HS-27A (cell line): Measurements from ENCODE around the gene PCED1B.
"Not testable (repeated sequence)": the region's sequence is repeated elsewhere in the genome, so short reads cannot be mapped to it uniquely, and the experiment has no call there.

Experiments
- DNase-seq: peaks from one replicate; pipeline ENCODE4 v3.0.0-alpha.2; 2012; ENCODE audit warnings: low read depth, missing footprints

PCED1B gene

DNA sequence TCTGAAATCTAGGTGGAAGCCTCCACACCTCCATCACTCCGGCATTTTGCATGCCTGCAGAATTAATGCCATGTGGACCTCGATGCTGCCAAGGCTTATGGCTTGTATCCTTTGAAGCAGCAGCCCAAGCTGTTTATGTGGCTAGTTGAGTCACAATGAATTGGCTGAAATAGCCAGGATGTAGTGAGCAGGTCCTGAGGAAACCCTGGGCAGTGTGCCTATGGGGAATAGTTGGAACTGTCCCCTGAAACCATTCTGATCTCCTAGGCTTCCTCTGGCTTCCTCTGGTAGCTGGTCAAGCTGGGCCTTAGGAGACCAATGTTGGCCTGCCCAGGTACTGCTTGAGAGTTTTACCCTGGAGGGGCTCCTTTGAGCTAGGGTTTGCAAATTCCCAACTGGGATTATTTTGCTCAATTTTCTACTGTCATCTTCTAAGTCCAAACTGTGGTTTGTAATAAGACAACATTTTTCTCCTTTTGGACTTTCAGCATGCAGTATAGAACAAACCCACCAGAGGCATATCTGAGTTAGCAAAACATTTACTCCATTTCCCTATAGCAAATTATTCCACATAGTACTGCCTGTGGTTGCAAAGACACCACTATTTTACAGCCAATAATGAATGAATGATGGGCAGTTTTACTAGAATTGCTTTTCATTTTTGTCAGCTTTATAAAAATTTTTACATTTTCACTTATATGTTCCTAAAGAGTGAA, 85.5 kb downstream of the PCED1B start:
- DNase-seq: no peak

DNA sequence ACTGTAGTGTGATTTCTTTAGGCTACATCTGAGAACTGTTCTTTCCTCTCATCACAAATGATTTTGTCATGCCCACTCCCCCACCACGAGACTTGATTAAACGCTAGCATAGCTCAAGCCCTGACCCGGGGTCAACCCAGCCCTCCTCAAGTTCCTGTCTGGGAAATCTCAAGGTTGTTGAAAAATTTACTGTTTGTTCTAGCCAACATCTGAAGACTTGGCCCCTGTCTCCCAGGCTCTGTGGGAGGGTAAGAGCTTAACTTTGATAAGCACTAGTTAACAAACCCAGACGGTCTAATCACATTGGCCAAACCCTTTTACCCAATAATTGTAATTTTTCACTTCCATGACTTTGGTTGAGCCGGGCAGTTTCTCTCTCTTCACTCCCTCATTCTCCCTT, 86.5 kb downstream of the PCED1B start:
- no peak for DNase-seq

- no peak for DNase-seq
These were observed 86.9 kb downstream of the PCED1B start for GRCh38 chr12:47166365-47166764.

GRCh38 chr12:47170281-47170680, 90.9 kb downstream of the PCED1B start:
- DNase-seq: not testable (repeated sequence)

GRCh38 chr12:47178014-47178413, 98.6 kb downstream of the PCED1B start:
- DNase-seq: no peak

- DNase-seq: not testable (repeated sequence)
These were observed 102.9 kb downstream of the PCED1B start for GRCh38 chr12:47182164-47182938.

GRCh38 chr12:47184229-47184628, 104.8 kb downstream of the PCED1B start:
- no peak for DNase-seq

GRCh38 chr12:47184813-47185212, 105.4 kb downstream of the PCED1B start:
- DNase-seq: no peak

- no peak for DNase-seq
These were observed 106.8 kb downstream of the PCED1B start for GRCh38 chr12:47186246-47186645.

DNA sequence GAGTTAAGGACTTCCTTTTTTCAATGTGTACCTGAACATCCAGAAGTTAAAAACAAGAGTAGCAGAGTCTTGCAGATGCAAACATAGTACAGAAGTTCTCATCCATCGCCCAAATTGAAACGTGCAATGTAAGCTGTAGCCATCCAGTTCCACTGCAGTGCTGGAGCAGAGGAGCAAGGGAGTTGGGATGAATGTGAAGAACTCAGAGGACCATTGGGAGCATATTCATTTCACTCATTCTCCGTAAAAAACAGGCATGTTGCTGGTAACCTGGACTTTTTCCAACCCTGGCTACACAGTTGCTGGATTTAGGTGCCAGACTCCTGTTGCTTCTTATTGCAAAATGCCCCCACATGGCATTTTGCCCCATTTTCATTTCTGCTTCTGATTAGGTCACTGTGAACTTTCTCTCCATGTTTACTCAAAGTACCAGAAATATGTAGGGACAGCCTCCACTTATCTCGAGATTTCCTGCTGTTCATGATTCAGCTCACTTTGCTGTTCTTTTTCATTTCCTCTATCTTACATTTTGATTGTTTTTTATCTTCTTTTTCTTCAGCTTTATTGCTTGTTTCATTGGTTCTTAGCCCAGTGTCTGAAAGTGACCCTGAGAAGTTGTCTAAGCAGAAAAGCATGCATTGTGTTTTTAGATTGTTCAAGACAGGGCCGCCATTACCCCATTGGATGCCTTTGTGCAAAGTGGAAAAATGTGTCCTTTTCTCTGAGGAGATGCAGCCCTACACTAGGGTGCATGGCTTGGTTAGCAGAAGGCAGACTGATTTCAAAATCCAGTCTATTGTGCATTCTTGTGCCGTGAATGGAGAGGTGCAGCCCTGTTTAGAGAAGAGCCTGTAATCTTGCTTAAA, 109.4 kb downstream of the PCED1B start:
- DNase-seq: no peak

GRCh38 chr12:47189728-47190127, 110.3 kb downstream of the PCED1B start:
- DNase-seq: no peak

DNA sequence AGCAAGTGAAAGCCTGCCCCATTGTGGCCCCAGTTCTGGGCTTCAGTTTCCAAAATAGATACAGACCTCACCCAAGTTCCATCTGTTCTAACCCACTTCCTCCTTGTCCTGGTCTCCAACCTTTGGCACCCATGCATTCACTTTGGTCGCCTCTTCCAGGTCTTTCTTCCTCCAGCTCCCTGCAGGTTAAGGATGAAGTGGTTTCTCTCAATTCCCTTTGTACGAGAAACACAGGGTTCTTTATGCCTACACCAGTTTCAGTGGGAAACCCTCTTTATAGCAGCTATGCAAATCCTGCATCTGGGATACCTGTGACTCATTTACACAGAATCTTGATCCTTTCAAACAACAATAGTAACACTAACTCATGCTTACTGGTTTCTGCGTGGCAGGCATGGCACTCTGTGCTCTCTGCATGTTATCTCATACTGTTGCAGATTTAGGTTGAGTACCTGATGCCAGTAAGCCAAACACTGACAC, 110.9 kb downstream of the PCED1B start:
- DNase-seq: peak; percentile 33

DNA sequence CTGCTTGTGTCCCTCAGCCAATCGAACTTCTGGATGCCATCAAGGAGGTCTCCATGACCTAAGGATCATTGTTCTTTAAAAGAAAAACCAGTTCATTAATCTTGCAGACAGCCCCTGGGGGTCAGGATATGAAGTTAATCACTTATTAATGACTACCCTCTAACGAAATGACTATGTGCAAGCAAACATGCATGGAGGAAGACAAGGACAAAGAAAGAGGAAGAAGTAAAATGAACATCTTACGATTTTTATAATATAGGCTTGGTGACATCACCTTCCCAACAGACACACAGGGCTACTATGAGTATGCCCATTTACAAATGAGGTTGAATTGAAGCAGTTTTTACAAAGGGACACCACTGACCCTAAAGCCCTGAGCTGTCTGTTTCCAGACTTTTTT, 111.5 kb downstream of the PCED1B start:
- DNase-seq: no peak

DNA sequence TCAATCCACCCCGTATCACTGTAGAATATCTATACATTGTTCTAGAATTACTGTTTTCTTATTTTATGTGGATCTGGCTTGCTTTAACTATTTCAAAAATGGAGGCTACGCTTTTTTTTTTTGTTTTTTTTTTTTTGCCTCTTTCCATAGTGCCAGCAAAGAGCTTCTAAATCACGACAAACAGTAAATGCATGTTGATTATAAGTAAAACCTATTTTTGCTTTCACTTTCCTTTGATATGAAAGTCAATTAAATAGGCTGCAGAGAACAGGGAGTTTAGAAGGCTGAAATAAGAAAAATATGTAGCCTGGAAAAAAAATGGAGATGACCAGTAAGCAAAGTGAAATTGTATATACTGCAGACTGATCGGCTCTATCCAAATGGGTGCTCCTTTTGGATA, 112.6 kb downstream of the PCED1B start:
- no peak for DNase-seq

GRCh38 chr12:47193066-47193465, 113.6 kb downstream of the PCED1B start:
- no peak for DNase-seq

DNA sequence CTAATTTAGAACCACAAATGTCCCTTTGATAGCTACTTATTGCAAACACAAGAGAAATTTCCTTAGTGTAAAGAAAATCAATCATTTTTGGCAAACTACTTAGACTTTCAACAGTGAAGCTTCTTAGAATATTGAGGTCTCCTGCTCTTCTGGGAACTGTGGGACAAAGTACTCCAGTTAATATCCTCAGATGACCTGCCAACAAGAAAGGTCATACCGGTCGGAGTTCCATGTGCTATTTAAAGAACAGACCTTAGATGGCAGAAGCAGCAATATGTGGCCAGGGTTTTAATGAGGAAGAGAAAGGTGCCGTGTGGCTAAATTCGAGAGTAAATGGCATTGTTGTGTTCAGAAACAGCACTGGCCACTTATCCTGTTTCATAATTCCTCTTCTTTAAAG, 115.1 kb downstream of the PCED1B start:
- DNase-seq: no peak

DNA sequence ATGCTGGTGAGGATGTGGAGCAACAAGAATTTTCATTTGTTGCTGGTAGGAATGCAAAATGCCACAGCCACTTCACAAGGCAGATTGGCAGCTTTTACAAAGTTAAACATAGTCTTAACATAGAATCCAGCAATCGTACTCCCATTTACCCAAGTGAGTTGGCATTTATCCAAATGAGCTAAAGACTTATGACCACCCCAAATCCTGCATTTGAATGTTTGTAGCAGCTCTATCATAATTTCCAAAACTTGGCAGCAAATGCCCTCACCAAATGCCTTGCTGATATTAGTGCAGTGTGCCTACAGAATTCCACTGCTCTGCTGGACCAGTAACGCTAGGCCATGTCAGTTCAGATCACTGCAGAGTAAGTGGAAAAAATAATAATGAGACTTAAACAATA, 121.0 kb downstream of the PCED1B start:
- DNase-seq: no peak

- not testable (repeated sequence) for DNase-seq
These were observed 121.8 kb downstream of the PCED1B start for GRCh38 chr12:47201190-47201589.

DNA sequence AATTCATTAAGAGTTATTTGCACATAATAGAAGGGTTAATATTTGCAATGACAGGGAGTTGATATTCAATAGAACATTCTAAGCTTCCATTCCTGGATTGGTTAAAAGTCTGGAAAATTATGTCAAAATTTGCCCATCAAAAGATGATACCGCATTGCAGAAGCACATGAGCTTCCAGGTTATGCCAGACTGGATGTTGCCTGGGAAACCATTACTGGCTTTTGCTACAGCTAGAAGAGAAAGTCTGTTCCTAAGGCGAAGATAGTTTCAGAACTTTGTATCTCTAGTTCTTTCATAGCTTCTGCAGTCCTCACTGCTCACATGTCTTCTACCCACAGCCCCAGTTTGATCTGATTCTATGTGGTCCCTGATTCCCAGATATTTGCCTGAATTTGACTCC, 122.8 kb downstream of the PCED1B start:
- DNase-seq: no peak

DNA sequence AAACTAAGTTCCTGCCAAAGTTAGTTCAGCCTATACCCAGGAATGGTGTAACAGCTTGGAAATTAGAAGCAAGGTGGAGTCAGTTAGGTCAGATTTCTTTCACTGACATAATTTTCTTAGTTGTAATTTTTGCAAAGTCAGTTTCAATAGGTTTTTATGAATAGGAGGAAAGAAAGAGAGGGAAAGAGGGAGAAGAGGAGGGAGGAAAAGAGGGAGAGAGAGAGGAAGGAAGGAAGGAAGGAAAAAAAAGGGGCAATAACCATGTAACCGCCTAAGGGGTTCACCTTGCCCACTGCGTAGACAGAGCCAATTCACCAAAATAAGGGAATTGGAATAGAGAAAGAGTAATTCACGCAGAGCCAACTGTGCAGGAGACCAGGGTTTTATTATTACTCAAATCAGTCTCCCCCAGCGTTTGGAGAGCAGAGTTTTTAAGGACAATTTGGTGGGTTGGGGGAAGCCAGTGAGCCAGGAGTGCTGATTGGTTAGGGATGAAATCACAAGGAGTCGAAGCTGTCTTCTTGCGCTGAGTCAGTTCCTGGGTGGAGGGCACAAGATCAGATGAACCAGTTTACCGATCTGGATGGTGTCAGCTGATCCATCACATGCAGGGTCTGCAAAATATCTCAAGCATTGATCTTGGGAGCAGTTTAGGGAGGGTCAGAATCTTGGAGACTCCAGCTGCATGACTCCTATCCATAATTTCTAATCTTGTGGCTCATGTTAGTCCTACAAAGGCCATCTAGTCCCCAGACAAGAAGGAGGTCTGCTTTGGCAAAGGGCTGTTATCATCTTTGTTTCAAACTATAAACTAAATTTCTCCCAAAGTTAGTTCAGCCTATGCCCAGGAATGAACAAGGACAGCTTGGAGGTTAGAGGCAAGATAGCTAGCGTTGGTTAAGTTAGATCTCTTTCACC, 126.4 kb downstream of the PCED1B start:
- DNase-seq: no peak
